IPS-11a (cell line): ENCODE measurements around the gene FAM25G.
"Not testable (repeated sequence)": the region's sequence is repeated elsewhere in the genome, so short reads cannot be mapped to it uniquely, and the experiment has no call there.

Experiments used
- H3K4me3 ChIP-seq: one replicate; pipeline ENCODE4 v1.5.1; 2013; ENCODE audit warnings: low read depth, low read length, control low read depth

FAM25G gene

GRCh38 chr10:47491600-47491999 is at the start of gene FAM25G:
FAM25G (minus strand) TSS chr10:47491700; CDS start chr10:47491674, 26 bp downstream.
- H3K4me3 ChIP-seq = not testable (repeated sequence)

DNA sequence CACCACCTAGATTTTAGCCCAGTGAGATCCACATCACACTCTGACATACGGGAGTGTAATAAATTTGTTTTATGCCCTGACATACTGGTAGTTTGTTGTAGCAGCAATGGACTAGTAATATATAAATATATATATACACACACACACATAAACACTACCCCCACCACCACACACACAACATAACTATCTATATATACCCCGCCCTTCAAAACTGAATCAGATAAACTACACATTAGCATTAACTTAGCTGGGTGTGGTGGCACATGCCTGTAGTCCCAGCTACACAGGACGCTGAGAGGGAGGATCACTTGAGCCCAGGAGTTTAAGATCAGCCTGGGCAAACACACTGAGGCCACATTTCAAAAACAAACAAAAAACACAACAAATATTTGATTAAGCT is 44.9 kb upstream of the FAM25G start:
- H3K4me3 ChIP-seq = not testable (repeated sequence)

DNA sequence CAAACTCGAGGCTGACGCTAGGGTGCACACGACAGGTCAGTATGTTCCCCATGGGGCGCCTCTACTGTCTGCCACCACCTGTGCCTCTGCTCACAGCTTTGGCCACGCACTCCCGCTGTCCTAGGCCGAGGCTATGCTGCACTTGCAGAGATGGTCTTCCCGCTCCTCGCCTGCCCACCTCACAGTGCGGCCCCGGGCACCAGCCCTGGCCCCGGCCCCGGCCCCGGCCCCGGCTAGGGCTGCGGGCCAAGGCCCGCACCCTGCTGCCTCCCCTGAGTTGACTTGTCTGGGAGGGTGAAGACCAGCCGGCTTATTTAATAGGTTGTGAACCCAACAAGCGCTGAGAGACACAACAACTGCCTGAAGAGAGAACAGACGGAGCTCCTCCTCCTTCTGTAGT is 32.0 kb upstream of the FAM25G start, which contains the start of gene AGAP9:
AGAP9 (minus strand) TSS at position 164 of the 400 bp plus-strand sequence; CDS start at position 52, 112 bp downstream.
- H3K4me3 ChIP-seq = not testable (repeated sequence)

DNA sequence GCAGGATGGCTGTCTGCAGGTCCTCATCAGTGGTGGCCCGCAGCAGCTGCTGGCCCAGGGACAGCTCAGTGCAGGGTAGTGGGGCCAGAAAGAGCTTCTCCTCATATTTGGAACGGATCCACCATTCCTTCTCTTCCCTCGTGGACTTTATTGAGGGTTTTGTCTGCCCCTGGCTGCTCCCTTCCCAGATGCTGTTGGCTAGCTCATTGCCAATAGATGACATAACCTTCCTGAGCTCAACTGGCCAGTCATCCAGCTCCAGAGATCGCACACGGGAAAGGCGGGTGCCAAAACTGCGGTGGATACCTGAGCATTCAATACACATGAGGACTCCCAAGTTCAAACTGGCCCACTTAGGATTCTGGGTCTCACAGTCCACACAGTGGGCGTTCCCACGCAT is 10.8 kb upstream of the FAM25G start:
- not testable (repeated sequence) for H3K4me3 ChIP-seq

DNA sequence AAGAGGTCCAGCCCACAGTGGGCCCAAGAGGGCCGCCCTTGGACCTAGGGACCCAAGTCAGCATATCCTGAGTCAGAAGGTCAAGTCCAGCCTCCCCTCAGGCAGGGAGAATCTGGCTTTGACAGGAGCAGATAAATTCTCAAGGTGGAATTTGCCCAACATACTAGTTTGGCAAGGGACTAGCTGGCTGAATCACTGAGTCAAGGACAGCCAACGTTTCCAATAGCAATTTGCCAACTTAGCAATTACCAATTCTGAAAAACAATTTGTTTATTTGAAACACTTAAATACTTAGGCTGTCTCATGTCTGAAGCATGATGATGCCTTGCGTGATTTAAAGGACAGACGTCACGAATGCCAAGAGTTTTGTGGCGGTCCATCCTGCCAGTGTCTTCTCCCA is 2.7 kb upstream of the FAM25G start:
- not testable (repeated sequence) for H3K4me3 ChIP-seq

- H3K4me3 ChIP-seq = not testable (repeated sequence)
These were observed 1.9 kb downstream of the FAM25G start for GRCh38 chr10:47489630-47490029.

DNA sequence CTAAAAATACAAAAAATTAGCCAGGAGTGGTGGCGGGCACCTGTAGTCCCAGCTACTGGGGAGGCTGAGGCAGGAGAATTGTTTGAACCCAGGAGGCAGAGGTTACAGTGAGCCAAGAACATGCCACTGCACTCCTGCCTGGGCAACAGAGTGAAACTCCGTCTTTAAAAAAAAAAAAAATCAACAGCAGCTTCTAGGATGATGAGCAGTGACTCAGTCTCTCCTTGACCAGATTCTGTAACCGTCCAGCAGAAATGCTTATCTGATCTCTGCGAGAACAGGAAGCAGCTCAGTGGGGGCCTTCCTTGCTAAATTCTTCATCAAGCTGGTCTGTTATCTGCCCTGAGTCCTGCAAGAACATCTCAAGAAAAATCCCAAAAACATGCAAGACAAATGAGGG is 5.6 kb downstream of the FAM25G start:
- not testable (repeated sequence) for H3K4me3 ChIP-seq

DNA sequence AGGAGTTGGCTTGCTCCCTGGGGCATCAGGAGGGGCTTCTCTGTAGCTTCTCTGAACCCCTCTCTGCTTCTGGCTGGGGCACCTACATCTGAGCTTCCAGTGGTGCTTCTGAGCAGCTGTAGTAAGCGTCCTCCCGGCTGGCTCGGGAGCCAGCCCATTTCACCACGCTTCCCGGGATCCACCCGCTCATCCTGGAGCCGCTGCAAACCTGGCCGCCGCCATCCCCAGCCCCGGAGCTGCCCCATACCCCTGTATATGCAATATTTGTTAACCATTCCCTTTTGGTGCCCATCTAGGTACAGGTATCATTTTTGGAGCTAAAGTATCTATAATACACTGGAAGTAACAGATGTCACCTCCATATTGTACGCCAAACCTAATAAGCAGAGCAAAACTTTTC is 6.7 kb downstream of the FAM25G start:
- not testable (repeated sequence) for H3K4me3 ChIP-seq

DNA sequence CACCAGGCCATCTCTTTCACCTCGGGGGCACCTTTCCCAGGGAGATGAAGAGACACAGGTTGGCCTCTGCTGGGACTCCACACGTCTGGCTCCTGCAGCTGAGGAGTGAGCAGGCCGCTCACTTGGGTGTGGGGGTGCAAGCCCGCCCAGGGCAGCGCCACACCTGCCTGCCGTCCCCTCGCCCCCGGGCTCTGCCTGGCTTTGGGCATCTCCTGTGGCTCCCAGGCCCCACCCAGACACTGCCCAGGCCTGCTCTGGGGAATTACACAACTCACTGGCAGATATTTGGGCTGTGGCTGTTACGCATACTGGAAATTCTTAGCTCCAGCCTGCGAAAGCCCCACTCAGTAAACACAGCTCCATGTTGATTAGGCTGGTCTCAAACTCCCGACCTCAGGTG is 7.6 kb downstream of the FAM25G start, which contains the start of gene ANXA8:
ANXA8 (minus strand) TSS at position 193 of the 400 bp plus-strand sequence; CDS start at position 11, 182 bp downstream.
- not testable (repeated sequence) for H3K4me3 ChIP-seq

DNA sequence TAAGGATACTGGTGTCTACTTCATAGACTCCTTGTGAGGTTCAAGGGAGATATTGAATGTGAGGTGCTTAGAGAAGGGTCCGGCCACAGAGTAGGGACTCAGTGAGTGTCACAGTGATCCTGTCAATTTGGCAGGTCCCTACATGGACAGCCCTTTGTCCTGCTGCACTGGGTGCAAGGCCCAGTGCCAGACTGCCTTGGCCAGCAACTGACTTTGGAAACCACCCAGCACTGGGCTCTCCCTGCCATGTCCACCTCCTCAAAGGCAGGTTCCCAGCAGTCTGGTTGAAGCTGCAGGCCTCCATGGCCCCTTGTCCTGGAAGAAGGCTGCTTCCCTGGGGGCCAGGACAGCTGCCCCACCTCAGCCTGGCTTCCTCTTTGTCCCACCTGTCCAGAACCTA is 9.1 kb downstream of the FAM25G start:
- H3K4me3 ChIP-seq = not testable (repeated sequence)

- not testable (repeated sequence) for H3K4me3 ChIP-seq
These were observed 9.7 kb downstream of the FAM25G start for GRCh38 chr10:47481768-47482181.

DNA sequence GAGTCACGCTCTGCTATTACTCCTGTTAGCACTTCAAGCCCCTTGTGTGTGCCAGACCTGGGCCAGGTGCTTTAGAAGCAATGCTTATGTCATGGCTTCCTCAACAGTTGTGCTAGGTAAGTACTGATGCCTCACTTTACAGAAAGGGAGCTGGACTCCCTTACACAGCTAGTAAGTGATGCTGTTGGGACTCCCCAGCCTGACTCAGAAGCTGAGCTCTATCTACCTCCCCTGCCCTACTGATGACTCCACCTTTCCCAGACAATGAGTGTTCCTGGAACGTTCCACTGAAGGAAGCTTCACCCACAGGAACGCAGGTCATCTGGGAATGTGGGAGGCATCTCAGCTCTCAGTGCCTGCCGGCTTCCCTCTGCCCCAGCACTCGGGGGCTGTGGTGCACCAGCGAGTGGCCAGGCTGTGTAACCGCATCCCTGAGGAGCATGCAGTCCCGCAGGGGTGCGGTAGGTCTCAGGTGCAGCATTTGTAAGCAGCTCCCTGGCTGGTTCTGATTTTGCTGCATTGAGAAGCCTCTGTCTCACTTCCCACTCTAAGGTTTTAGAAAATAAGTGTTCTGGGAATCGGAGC is 10.2 kb downstream of the FAM25G start:
- H3K4me3 ChIP-seq = not testable (repeated sequence)

DNA sequence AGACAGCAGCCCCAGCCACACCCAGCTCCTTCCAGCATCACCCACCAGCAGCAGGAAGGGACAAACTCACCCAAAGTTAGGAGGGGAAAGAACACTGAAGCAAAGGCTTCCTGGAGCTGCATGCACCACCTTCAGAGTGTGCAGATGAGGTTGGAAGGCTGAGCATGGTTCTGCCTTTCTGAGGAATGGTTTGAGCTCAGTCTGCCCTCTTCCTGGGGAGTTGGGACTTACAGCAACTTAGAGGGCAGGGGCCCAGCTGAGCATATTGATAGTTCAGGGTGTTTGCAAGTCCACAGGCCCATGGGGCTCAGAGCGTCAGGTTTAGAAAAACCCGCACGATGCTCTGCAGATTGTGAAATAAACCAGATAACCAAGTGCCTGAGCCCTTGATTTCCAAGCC is 11.4 kb downstream of the FAM25G start:
- H3K4me3 ChIP-seq = not testable (repeated sequence)

DNA sequence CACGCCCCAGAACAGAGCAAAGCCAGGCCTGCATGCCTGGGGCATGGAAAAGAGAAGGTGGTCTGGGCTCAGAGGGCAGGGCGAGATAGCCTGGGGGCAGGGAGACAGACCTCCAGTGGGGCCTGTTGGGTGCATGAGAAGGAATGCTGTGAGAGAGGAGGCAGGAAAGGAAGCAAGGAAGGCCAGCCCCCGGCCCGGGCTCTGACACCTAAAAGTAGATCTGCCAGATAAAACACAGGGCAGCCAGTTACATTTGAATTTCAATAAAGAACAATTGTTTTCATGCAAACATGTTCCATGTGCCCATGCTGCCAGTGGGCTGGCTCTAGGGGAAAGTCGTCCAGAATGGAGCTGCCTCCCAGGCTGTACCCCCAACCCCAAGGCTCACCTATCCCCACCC is 13.4 kb downstream of the FAM25G start:
- H3K4me3 ChIP-seq = not testable (repeated sequence)

DNA sequence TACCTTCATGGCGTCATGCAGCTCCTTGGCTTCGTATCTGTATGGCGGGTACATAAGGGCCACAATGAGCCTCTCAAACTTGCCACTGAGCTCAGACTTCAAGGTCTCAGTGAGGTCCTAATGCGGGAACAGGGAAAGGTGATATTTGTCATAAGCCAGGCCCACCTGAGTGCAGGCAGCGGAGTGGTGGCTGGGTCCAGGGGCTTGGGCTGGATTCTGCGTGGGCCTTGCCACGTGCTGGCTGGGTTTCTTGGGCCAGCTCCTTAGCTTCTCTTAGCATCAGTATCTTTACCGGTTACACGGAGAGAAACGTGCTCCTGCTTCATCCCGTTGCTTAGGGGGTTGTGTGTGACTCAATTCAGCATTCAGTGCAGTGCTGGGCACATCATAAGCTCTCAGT is 14.4 kb downstream of the FAM25G start:
- H3K4me3 ChIP-seq = not testable (repeated sequence)

DNA sequence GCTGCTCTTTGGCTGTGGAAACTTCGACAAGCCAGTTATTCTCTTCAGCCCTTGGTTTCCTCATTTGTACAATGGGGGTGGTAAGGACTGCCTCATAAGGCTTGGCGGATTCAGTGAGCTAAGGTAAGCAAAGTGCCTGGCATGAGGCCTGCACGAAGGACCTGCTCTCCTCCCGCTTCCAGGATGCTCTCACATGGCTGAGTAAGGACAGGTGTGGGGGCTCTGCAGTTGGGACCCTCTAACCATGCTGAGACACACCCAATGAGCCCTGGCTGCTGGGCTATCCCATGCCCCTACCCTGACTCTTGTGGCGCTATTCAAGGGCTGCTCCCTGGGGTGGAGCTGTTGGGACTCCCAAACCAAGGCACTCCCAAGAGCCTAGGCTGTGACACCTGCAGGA is 16.4 kb downstream of the FAM25G start:
- H3K4me3 ChIP-seq = not testable (repeated sequence)

DNA sequence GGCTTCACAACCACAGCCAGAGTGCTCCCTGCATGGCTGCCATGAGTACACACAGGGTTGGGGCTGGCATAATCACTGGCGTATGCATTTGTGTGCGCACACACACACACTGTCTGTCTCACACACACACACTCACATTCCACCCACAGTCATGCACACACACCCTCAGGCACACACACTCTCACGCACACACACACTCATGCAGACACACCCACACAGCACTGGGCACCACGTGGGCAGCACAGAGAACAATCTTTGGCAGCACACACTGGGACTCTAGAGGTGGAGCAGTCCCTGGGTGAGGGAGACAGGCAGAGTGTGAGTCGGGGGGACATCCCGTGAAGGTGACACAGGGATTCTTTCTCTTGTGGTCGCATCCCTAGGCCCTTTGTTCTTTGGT is 18.0 kb downstream of the FAM25G start:
- not testable (repeated sequence) for H3K4me3 ChIP-seq

GRCh38 chr10:47472647-47473046 is 18.9 kb downstream of the FAM25G start:
- H3K4me3 ChIP-seq = not testable (repeated sequence)

DNA sequence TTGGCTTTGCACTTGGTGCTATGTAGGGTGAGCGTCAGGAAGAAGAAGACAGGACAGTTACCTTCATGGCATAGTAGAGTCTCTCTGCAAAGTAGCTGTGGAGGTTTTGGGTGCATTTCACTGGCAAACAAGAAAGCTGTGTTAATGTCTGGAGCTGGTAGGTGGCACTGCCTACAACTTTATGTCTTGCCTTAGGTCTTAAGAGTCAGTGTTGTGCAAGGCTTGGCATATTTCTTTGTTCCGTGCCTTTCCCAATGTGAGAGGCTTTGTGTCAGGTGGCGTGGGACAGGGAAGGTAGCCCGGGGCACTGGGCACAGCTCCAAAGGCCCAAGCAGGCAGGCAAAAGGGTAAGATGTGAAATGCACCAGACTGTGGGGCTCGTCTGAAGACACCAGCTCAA is 19.4 kb downstream of the FAM25G start:
- not testable (repeated sequence) for H3K4me3 ChIP-seq

DNA sequence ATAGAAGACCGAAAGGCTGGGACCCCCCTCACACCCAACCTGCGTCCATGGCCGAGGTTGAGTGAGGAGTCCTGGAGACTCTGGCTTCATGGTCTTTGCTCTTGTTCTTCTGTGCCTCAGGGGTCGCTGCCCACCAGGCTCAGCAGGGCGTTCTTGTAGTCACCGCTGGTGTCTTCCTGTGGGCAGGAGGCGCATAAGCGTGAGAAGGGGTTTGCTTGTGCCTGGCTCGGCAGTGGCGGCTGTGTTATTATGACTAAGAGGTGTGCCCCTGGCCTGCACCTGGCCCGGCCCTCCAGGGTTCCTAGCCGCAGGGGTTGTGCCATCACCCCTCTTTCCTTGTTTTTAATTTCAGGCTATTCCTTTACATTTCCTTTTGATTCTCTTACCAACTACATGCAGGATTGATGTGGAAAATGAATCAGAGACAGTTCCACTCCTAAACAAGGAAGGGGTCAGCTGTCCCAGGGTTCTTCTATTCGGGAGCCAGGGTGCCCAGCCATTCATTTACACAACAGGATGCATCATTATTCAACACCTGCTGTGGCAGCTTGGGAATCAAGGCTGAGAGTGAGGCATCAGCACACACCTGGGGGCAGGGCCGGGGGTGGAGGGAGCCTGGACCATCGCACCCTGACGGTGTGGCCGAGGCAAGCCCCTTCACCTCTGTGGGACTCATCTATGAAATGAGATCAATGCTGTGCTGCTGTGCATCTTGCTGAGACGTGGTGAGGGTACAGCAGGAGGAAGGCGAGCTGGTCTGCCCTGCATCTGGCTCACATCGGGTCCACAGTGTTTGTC is 22.6 kb downstream of the FAM25G start:
- H3K4me3 ChIP-seq = not testable (repeated sequence)

GRCh38 chr10:47467957-47468356 is 23.5 kb downstream of the FAM25G start:
- not testable (repeated sequence) for H3K4me3 ChIP-seq

DNA sequence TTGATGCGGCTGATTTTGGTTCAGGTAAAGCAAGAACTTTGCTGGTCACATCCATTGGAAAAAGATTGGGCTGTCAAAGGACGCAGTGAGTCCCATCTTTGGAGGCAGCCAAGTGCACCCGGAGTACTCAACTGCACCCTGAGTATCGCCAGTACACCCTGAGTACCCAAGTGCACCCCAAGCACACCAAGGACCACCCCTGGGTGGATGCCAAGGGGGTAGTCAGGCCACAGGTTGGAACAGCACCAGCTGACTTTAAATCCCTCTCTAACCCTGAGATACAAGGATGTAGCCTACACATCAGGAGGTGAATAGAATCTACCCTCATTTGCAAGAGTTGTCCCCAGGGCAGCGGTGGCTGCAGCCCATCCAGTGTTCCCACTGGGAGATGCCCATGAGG is 24.0 kb downstream of the FAM25G start:
- not testable (repeated sequence) for H3K4me3 ChIP-seq
